ENCODE measurements around the gene CHD5. TPM values are rescaled to one million over a fixed set of nuclear protein-coding genes. Genes with fewer than 3 reads are reported as not detected.

Gene CHD5
- total RNA-seq, 1 experiment from 2014 or later = 6.1 TPM

DNA sequence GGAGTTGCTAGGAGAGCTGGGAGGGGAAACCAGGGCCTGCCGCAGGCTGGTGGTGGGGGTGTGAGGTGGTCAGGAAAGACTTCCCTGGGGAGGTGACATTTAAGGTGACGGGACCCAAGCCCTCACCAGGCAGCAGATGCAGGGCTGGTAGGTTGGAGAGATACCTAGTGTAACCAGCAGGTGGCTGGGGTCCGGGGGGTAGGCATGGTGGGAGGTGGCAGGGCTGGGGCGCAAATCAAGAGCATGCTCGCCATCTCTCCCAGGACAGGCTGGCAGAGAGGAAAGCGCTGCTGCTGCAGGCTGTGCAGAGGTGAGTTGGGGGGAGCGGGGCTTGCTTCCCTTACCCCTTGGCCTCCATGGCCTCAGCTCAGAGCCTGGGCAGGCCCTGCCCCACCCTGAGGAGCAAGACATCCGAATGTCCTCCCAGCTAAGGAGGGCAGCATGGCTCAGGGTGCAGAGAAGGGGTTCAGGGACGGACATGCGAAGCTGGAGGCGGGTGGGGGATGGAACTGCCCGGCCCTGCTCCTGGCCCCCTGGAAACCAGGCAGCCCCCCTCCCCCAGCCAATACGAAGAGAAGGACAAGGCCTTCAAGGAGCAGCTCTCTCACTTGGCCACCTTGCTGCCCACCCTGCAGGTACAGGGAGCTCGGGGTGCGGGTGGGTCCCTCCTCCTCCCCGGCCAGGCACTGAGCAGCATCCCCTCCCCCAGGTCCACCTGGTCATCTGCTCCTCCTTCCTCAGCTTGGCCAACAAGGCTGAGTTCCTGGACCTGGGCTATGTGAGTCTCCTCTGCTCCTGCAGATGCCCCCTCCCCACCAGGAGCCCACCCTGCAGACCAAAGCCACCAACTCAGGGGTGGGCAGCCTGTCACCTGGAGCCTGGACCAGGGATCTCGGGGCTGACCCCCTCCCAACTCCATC is 29.8 kb upstream of the CHD5 start:
- Histone ChIP-seq H3K4me1 (ENCODE audit: control insufficient read depth in 1 of 2, insufficient read depth in 2 of 2, low read length in 2 of 2) (peaks cover 0 to 15% of the 10 kb centered on the region in 2 experiments; a peak in 3 of 4 replicates), H3K4me2 (ENCODE audit: low read length) (no peak overlapping the region), H3K9ac (ENCODE audit: low read length) (no peak overlapping the region), H3K36me3 (ENCODE audit: control insufficient read depth in 1 of 2, insufficient read depth in 2 of 2, low read length in 2 of 2) (peaks cover 0 to 27% of the 10 kb centered on the region in 2 experiments; a peak in 2 of 4 replicates), H3K4me3 (replicated peaks in 1 of 2; ENCODE audit: low read depth in 1 of 2, low read length in 2 of 2) (no peak overlapping the region), H4K20me1 (ENCODE audit: insufficient read depth) (no peaks in the 10 kb centered on the region), H3K27ac (ENCODE audit: low read depth, low read length) (no peak overlapping the region), H3K9me3 (ENCODE audit: control insufficient read depth in 1 of 2, insufficient read depth in 1 of 2, low read depth in 1 of 2, low read length in 2 of 2) (no peaks in the 10 kb centered on the region), H2AFZ (ENCODE audit: low read depth, low read length, poor library complexity, severe bottlenecking) (no peak overlapping the region), H3K27me3 (ENCODE audit: insufficient read depth, low read length) (no peaks in the 10 kb centered on the region), H3K9me2 (ENCODE audit: insufficient read depth) (no peaks in the 10 kb centered on the region), H3K79me2 (ENCODE audit: insufficient read depth, low read length) (peaks cover 24% of the 10 kb centered on the region)
- ChIA-PET RAD21 (ENCODE audit: low non-redundant PET in 1 of 2, low total read pairs in 2 of 2, uncharacterized antibody in 2 of 2, unreplicated experiment in 2 of 2) (no interaction called here), POLR2A (no interaction called here), CTCF (no interaction called here)
- no TSS peak for BruUV-seq (replicated peaks)
- no peak for ATAC-seq
- TF ChIP-seq ELF1 (IDR thresholded peaks at IDR 0.05; ENCODE audit: borderline replicate concordance, low read depth) = no peak
- TF ChIP-seq, protein P1, sequence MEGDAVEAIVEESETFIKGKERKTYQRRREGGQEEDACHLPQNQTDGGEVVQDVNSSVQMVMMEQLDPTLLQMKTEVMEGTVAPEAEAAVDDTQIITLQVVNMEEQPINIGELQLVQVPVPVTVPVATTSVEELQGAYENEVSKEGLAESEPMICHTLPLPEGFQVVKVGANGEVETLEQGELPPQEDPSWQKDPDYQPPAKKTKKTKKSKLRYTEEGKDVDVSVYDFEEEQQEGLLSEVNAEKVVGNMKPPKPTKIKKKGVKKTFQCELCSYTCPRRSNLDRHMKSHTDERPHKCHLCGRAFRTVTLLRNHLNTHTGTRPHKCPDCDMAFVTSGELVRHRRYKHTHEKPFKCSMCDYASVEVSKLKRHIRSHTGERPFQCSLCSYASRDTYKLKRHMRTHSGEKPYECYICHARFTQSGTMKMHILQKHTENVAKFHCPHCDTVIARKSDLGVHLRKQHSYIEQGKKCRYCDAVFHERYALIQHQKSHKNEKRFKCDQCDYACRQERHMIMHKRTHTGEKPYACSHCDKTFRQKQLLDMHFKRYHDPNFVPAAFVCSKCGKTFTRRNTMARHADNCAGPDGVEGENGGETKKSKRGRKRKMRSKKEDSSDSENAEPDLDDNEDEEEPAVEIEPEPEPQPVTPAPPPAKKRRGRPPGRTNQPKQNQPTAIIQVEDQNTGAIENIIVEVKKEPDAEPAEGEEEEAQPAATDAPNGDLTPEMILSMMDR (IDR thresholded peaks at IDR 0.05 in 2 of 3, conservative IDR thresholded peaks at IDR 0.05 in 1 of 3; ENCODE audit: borderline replicate concordance in 1 of 3, insufficient read depth in 1 of 3, low read depth in 2 of 3, low read length in 2 of 3) = peak in 2 of 3 experiments; percentile 23 to 46; a peak in 4 of 6 replicates
- intact Hi-C loops (cut with micrococcal nuclease) = no loop called here
- no peak for DNase-seq (ENCODE audit: low read depth, low spot score)
